GM20000 (cell line): ENCODE data around the gene CXCL16.
"Not testable (repeated sequence)": the region's sequence is repeated elsewhere in the genome, so short reads cannot be mapped to it uniquely, and the experiment has no call there.

Experiments
- DNase-seq: peaks from one replicate; pipeline ENCODE4 v3.0.0; 2012; ENCODE audit warnings: low spot score
- CTCF ChIP-seq: IDR thresholded peaks from 2 replicates; pipeline ENCODE4 v1.5.1; 2012; ENCODE audit warnings: mild to moderate bottlenecking, control low read depth; ENCODE audit errors: extremely low read depth, missing control alignments

Gene CXCL16

DNA sequence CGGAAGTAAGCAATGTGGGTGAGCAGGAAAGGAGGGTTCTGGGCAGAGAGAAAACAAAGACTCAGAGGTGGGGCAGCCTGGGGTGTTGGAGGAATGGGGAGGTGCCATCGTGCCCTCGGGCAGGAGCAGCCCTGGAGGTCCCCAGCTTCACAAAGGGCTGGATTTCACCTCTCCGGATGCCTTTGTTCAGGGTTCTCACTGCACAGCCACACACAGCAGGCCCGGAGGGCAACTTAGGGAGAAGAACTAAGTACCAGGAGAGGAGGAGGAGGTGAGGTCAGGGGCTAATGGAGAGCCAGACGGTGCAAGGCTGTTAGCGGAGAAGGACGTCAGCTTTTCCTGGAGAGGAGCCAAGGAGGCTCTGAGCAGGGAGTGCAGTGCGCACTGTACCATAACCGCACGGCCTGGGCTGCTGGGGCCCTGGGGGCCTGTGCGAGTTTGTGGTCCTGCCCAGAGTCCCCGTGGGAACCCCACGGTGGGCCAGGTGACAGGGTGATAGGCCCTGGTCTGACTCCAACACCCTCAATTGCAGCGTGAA is 20.0 kb downstream of the CXCL16 start:
- no peak for TF ChIP-seq CTCF
- no peak for DNase-seq

DNA sequence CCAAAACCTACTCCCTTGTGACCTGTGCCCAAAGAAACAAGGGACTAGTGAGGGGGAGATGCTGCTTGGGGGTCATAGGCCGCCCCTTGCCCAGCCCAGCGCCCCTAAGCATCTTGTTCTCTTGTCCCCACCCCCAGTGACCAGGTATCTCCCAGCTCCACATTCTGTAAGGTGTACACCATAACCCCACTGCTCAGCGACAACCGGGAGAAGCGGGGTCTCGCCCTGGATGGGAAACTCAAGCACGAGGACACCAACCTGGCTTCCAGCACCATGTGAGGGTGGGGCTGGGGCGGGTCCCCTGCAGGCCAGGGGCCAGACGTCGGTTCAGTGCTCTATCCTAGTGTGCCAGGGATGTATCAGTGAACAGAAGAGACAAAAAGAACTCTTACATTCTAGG is 20.6 kb downstream of the CXCL16 start:
- no peak for TF ChIP-seq CTCF
- DNase-seq: no peak

DNA sequence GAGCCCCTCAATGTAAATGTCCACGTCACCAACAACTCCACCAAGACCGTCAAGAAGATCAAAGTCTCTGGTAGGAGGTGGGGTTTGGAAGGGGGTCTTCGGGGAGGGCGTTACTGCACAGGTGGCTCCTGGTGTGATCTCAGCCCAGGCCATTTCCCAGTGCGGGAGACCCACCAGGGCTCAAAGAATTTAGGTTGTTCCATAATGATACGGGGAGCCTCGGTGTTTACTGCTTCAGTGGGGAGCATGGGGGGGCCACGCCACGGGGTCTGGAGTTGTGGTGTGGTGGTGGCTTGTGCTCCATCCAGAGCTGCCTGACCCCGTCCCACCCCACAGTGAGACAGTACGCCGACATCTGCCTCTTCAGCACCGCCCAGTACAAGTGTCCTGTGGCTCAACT is 21.5 kb downstream of the CXCL16 start:
- no peak for TF ChIP-seq CTCF
- no peak for DNase-seq

DNA sequence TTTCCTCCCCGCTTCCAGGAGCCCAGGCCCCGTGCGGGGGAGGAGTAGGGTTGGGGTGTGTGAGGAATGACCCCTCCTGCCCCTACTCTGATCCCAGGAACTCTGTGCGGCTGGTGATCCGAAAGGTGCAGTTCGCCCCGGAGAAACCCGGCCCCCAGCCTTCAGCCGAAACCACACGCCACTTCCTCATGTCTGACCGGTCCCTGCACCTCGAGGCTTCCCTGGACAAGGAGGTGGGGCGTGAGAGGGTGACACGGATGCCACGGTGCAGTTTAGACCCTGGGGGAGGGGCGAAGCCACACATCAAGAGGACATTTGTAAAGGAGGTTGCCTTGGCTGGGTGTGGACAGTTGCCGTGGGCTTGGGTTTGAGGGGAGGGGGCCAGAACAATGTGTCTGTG is 21.9 kb downstream of the CXCL16 start:
- no peak for DNase-seq
- no peak for TF ChIP-seq CTCF

GRCh38 chr17:4716081-4716480 is 23.6 kb downstream of the CXCL16 start:
- DNase-seq: no peak
- TF ChIP-seq CTCF: no peak

GRCh38 chr17:4715063-4715744 is 24.5 kb downstream of the CXCL16 start:
- TF ChIP-seq CTCF: no peak
- DNase-seq: peak; percentile 47

- not testable (repeated sequence) for DNase-seq
Measured at GRCh38 chr17:4714340-4715062, 25.2 kb downstream of the CXCL16 start.
